Measurements from ENCODE around the gene DSN1.

DNA sequence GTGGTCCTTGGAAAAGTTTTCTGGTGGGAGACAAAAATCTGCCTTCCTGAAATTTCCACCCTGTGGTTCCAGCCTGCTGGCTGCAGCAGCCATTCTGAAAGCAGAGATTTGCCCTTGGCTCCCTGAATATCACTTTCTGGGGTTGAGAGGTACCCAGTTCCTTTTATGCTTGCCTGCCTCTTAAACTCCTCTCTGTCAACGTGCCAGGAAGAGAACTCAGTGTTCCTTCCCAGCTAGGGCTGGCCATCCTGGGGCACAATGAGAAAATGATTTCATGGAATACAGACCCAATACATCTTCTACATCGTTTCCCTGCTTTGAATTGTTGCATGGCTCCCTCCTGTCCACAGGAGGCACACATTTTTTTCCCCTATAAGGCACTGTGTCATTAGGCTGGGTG is 1.6 kb upstream of the DSN1 start:
- TF ChIP-seq ZNF274 (IDR thresholded peaks at IDR 0.05; ENCODE audit: low read depth, low read length) (no peak), YY1 (IDR thresholded peaks at IDR 0.05; ENCODE audit: insufficient read depth, insufficient read length) (no peak), SUZ12 (IDR thresholded peaks at IDR 0.05; ENCODE audit: extremely low read depth, insufficient read depth, insufficient read length) (no peak)

All from NT2/D1 (cell line).